GM04504 (cell line): ENCODE measurements around the gene RPS6KA4.
A peak's percentile ranks its signal among the peaks of the same experiment; 100 is the strongest.

ENCODE experiments used
- DNase-seq: peaks from one replicate; pipeline ENCODE4 v3.0.0-alpha.2; 2012; ENCODE audit warnings: low read depth

The RPS6KA4 gene

DNA sequence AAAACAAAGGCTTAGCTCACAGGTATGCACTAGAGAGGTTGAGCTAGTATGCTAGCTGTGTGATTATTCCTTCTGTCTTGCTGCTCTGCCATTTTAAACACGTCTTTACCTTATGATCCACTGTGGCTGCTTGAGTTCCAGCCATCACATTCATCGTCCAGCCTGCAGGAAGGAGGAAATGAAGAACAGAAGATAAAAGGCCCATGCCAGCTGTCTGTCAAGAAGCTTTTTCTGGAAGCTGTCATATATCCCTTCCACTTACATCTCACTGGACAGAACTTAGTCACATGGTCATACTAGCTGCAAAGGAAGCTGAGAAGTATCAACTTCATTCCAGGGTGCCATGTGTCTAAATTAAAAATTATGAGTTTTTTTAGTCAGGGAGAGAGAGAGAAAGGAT lies 31.6 kb upstream of the RPS6KA4 start:
- DNase-seq: no peak

DNA sequence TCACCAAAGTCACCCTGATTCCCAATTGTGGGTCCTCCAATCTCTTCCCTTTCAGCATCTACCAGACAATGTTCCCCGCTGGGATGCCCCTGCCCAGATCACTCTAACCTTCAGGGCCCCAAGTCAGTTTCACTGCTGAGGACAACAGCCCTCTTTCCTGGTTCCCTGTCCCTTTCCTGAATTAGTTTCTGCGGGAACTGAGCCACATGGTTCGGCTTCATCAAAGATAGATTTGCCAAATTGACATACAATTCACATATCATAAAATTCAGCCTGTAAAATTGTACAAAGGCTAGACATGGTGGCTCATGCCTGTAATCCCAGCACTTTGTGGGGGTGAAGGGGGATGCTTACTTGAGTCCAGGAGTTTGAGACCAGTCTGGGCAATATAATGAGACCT lies 31.0 kb upstream of the RPS6KA4 start:
- DNase-seq: no peak

DNA sequence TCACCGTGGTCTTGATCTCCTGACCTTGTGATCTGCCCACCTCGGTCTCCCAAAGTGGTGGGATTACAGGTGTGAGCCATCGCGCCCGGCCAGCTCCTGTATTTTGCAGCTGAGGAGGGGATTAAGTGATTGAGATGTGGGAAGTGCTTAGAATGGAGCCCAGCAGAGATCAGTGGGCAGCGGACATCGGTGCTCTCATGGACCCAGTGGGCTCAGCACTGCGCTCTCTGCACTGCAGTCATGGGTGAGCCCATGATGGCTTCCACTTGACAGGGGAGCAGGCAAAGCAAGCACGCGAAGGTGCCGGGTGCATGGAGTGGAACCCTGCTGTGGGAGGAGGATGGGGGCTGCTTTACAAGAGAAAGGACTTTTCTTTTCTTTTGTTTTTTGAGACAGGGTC lies 28.1 kb upstream of the RPS6KA4 start:
- DNase-seq: no peak

DNA sequence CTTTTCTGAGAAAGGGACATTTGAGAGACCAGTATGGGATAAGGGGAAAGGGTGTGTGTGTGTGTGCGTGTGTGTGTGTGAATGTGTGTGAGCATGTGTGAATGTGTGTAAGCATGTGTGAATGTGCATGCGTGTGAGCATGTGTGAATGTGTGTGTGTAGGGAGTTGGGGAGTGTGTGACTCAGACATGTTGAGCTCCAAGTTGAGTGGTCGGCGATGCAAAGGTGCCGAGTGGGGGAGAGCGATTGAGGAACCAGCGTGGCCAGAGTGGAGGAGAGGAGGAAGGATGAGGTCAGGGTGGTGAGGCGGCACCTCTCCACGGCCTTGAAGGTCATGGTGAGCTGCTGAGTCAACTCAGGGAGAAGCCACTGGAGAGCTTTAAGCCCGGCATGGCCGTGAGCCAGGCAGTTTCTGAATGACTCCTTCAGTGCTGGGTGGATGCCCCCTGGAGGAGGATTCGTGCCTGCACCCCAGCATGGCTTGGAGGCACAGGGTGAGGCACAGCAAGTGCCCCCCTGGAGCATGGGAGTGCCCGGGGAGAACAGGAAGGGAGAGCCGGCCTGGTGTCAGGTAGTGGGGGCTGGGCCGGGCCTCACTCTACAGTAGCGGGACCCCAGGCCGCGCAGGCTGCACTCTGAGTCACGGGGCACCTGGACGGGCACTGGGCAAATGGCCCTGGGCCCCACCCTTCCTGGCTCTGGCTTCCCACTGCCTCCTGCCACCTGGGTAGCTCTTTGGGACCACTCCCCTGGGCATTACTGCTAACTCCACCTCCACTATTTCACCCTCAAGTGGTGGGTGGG lies 27.2 kb upstream of the RPS6KA4 start:
- peak; percentile 87 for DNase-seq

DNA sequence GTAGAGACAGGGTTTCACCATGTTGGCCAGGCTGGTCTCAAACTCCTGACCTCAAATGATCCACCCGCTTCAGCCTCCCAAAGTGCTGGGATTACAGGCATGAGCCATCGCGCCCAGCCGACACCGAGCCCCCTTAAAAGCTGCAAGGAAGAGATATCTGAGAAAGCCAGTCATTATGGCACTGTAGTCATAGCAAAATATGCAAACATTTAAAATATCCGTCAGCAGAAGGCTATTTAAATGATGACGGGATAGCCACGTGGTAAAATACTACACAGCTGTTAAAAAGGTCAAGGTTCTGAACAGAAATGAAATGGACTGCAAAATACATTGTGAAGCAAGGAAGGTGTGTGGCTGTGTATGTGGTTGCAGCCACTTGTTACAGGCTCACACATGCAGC lies 25.4 kb upstream of the RPS6KA4 start:
- no peak for DNase-seq

DNA sequence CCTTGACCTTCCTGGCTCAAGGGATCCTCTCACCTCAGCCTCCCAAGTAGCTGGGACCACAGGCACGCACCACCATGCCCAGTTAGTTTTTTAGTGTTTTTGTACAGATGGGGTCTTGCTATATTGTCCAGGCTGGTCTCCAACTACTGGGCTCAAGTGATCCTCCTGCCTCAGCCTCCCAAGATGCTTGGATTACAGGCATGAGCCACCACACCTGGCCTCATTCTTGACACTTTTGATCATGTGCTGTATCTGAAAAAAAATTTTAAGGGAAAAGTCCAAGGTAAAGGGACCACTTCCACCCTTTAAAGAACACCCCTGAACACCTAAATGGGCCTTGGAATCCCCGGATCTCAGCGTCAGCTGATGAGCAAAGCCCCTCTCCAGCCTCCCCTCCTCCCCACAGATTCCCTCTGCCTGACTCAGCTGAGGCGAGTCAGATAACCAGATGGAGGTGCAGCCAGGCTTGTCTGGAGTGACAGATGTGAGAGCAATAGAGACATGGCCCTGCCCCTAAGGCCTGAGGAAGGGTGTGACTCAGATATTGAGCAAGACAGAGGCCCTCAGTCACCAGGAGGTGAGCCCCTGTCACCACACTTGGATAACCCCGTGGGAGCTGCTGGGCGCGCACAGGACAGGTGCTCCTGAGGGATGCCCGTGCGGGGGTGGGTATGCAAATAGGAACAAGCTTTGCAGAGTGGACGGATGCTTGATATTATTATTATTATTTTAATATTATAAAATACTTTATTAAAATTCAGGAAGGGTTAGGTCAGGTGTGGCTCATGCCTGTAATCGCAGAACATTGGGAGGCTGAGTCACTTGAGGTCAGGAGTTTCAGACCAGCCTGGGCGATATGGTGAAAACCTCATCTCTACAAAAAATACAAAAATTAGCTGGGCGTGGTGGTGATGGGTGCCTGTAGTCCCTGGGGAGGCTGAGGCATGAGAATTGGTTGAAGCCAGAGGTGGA lies 23.9 kb upstream of the RPS6KA4 start:
- DNase-seq: peak; percentile 91

DNA sequence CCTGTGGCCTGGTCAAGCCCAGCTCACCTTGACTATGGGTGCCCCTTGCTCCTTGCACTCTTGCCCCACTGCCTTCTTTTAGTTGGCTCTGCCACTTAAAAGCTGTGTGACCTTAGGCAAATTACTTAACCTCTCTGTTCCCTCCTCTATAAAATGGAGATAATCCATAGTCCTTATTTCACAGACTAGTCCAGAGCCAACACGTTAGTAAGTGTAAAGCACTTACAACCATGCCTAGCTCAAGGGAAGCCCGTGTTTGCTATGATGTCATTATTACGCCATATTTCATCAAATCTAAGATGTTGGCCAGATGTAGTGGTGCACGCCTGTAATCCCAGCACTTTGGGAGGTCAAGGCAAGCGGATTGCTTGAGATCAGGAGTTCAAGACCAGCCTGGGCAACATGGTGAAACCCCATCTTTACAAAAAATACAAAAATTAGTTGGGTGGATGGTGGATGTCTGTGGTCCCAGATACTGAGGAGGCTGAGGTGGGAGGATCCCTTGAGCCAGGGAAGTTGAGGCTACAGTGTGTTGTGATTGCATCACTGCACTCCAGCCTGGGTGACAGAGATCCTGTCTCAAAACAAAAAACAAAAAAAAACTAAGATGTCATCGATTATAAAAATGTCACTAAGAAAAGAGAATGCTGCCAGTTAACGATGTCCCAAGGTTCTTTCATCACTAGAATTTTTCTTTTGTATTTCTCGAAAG lies 21.3 kb upstream of the RPS6KA4 start:
- DNase-seq: no peak

DNA sequence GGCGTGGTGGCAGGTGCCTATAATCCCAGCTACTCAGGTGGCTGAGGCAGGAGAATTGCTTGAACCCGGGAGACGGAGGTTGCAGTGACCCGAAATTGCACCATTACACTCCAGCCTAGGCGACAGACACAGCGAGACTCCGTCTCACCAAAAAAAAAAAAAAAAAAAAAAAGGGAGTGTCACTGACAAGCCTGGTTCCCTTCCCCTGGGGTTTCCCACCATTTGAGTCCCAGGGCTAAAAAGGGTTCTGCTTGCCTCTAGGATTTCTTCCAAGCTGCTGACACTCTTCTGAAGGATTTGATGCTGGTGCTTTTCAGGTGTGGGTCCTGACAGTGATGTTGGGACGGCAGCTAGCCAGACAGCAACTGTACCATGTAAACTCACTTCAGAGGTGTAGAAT lies 20.2 kb upstream of the RPS6KA4 start:
- DNase-seq: no peak

DNA sequence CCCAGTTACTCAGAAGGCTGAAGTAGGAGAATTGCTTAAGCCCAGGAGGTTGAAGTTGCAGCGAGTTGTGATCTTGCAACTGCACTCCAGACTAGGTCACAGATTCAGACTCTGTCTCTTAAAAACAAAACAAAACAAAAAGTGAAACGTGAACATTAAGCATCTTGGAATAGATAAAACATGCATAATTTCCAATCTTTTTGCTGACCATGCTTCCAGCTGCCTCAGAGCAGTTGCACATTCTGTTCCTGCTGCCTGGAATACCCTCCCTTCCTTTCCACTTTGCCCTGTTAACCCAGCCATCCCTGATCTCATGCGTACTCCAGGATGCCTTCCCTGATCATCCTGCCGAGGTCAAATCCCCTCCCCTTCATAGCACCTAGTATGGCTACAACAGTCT lies 19.7 kb upstream of the RPS6KA4 start:
- no peak for DNase-seq

DNA sequence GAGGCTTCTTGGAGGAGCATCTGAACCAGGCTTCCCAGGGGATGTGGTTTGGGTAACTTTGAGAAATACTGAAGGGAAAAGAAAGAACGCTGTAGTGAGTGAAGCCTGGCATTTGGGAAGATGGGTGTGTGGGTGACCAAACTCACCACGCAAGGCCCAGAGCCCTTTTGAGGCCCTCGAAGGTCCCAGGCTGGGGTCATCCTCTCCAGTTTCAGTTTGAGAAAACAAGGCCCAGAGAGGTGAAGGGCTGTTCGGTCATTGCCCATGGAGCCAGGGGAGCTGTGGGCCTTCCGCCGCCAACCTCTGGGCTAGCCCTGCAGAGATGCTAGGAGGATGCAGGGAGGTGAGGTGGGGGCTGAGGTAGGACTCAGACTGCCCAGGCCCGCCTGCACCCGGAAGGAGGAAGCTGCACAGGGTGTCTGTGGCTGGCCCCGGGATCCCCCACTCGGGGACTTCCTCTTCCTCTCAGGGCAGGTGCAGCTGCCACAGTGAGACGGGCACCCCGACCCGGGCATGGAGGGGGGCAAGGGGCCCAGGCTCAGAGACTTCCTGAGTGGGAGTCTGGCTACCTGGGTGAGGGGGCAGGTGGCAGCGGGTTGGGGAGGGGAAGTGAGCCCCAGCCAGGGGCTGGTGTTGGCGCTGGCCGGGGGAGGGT lies 19.1 kb upstream of the RPS6KA4 start, which contains the start of gene CCDC88B:
Gene CCDC88B (plus strand): TSS at position 451 of the 655 bp plus-strand sequence. CDS start 63 bp downstream, at position 514.
- no peak for DNase-seq

DNA sequence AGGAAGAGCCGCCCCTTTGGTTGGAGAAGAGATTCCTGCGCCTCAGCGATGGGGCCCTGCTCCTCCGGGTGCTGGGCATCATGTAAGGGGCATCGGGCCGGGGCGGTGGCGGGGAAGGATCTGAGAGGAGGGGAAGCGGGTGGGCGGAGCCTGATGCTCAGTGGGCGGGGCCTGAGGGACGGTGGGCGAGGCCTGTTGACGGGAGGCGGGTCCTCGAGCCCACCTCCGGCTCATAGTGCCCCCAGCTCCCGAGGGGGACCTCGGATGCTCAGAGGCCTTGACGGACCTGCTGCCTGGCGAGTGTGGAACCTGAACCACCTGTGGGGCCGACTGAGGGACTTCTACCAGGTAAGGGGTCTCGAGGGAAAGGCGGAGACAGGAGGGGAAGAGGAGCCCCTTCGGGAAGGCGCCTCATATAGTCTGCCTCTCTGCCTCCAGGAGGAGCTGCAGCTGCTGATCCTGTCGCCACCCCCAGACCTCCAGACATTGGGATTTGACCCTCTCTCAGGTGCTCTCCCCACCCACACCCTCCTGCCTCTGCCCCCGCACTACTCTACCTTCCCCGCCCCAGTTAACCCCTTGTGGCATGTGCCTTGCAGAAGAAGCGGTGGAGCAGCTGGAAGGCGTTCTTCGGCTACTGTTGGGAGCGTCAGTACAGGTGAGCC lies 18.2 kb upstream of the RPS6KA4 start:
- no peak for DNase-seq

DNA sequence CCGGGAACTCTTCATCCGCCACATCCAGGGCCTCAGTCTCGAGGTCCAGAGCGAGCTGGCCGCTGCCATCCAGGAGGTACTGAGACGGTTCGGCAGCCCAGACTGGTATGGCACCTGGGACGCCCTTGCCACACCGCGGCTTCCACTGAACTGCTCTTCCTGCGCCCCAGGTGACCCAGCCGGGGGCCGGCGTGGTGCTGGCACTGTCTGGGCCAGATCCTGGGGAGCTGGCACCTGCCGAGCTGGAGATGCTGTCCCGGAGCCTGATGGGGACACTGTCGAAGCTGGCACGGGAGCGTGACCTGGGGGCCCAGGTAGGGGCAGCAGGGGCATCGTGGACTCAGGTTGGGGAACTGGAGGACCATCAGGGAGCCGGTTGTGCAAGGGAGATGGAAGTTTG lies 17.5 kb upstream of the RPS6KA4 start:
- no peak for DNase-seq

DNA sequence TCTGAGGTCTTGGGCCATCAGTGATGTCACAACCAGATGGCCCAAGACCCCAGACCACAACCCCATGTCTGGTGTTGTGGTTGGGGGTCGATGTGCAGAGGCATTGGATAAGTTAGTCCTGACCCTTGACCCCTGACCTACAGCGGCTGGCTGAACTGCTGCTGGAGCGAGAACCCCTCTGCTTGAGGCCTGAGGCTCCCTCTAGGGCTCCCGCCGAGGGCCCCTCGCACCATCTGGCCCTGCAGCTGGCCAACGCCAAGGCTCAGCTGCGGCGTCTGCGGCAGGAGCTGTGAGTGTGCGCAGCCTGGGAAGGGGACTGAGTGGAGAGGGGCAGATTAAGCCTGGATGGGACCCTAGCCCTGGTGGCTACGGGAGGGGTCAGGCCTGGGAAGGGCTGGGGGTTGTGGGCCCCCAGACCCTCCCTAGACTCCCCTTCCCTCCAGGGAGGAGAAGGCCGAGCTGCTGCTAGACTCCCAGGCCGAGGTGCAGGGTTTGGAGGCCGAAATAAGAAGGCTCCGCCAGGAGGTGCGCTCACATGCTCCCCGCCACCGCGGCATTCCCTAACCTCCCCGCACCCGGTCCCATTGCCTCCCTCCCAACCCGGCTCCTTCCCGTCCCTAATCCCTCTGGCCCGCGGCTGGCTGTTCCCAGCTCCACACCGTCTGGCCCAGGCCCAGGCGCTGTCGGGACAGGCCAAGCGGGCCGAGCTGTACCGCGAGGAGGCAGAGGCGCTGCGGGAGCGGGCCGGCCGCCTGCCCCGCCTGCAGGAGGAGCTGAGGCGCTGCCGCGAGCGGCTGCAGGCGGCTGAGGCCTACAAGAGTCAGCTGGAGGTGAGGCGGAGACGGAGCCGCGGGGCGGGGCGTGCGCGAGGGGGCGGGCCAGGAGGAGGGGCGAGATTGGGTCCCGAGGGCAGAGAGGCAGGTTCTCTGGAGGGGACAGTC lies 16.8 kb upstream of the RPS6KA4 start:
- peak; percentile 62 for DNase-seq

DNA sequence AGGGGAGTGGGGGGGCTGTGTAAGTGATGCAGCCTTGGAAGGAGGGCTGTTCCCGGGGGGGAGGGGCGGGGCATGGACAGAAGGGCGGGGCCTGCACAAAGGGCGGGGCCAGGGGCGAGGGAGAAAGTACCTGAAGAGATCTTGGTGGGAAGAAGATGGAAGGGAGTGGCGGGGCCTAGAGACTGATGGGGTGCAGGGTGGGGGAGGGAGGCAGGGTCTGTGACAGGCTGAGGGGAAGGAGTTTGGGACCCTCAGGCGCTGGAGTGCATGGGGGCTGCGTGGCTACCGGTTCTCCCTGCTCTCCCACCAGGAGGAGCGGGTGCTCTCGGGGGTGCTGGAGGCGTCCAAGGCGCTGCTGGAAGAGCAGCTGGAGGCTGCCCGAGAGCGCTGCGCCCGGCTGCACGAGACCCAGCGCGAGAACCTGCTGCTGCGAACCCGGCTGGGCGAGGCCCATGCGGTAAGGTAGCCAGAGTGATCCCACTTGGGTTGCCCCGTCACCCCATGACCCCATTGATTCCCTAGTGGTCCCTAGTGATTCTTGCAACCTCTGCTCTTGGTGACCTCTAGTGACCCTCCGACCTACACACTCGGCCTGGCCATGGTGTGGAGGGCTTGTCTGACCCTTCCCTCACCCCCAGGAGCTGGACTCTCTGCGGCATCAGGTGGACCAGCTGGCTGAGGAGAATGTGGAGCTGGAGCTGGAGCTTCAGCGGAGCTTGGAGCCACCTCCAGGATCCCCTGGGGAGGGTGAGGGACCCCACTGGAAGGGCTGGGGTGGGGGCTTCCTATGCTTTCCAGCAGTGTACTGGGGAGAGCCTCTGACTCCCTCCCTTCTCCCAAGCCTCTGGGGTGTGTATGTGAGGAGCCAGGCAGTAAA lies 15.9 kb upstream of the RPS6KA4 start:
- DNase-seq: no peak

DNA sequence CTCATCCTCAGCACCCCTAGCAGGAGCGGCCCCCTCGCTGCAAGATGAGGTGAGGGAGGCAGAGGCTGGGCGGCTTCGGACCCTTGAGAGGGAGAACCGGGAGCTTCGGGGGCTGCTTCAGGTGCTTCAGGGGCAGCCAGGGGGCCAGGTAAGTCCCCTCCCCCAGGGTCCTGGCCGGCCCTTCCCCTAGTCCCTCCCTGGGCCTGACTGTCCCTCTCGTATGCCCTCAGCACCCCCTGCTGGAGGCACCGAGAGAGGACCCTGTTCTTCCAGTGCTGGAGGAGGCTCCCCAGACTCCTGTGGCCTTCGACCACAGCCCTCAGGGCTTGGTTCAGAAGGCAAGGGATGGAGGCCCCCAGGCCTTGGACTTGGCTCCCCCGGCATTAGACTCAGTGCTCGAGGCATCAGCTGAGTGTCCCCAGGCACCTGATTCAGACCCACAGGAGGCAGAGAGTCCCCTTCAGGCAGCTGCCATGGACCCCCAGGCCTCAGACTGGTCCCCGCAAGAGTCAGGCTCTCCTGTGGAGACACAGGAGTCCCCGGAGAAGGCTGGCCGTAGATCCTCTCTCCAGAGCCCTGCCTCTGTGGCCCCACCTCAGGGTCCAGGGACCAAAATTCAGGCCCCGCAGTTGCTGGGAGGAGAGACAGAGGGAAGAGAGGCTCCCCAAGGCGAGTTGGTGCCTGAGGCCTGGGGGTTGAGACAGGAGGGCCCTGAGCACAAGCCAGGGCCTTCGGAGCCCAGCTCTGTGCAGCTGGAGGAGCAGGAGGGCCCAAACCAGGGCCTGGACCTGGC lies 15.0 kb upstream of the RPS6KA4 start:
- no peak for DNase-seq

DNA sequence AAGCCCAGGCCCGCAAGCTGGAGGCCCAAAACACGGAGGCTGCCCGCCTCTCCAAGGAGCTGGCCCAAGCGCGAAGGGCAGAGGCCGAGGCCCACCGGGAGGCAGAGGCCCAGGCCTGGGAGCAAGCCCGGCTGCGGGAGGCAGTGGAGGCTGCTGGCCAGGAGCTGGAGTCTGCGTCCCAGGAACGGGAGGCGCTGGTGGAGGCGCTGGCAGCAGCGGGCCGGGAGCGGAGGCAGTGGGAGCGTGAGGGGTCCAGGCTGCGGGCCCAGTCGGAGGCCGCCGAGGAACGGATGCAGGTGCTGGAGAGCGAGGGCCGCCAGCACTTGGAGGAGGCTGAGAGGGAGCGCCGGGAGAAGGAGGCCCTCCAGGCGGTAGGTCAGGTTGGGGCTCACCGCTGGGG lies 14.2 kb upstream of the RPS6KA4 start:
- no peak for DNase-seq

DNA sequence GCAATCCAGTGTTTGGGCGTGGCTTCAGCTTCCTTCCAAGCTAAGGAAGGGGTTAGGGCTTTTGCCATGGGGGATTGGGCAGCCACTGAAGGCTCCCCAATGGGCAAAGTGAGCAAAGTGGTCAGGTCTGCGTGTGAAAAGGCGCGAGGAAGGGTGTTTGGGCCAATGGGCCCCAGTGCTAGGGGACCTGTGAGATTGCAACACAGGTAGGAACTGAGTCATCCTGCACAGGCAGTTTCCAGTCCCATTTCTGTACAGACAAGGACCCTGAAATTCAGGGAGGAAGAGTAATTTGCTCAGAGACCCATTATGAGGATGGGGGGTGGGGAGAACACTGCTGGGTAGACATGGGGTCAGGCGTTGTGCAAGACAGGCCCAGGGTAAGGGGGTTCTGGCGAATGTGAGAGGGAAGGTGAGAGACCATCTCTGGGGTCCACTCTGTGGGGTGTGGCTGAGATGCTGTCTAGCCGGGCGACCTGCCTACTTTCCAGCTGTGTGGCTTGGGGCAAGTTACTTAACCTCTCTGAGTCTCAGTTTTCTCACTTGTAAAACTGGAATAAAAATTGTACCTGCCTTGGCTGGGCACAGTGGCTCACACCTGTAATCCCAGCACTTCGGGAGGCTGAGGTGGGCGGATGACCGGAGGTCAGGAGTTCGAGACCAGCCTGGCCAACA lies 11.6 kb upstream of the RPS6KA4 start:
- no peak for DNase-seq
